Hepatocyte (in vitro differentiated cells): ENCODE data around the gene GRAMD1C. TPM values are rescaled to one million over a fixed set of nuclear protein-coding genes. Genes with fewer than 3 reads are reported as not detected.

ENCODE experiments used
- DNase-seq: peaks from one replicate; pipeline ENCODE4 v3.0.0-alpha.2; 2016; ENCODE audit warnings: low spot score
- H2AFZ ChIP-seq: fragments of 200-600 bp; sonication (generic); 2 replicates; pipeline ENCODE4 v1.6.0; 2016; ENCODE audit warnings: antibody characterized with exemption, mild to moderate bottlenecking
- H3K27ac ChIP-seq: fragments of 200-600 bp; sonication (generic); 2 replicates; pipeline ENCODE4 v1.5.1; 2016; ENCODE audit warnings: mild to moderate bottlenecking
- H3K27me3 ChIP-seq: fragments of 200-600 bp; sonication (generic); 2 replicates; pipeline ENCODE4 v1.6.1; 2016
- H3K36me3 ChIP-seq: fragments of 200-600 bp; sonication (generic); replicated peaks from 2 replicates; pipeline ENCODE4 v1.5.1; 2016; ENCODE audit warnings: low read depth; ENCODE audit not compliant: insufficient read depth
- H3K4me1 ChIP-seq: fragments of 200-600 bp; sonication (generic); 2 replicates; pipeline ENCODE4 v1.5.1; 2016; ENCODE audit warnings: mild to moderate bottlenecking, moderate library complexity; ENCODE audit not compliant: insufficient read depth
- H3K4me2 ChIP-seq: fragments of 200-600 bp; sonication (generic); 2 replicates; pipeline ENCODE4 v1.6.0; 2016
- H3K4me3 ChIP-seq: fragments of 200-600 bp; sonication (generic); 2 replicates; pipeline ENCODE4 v1.5.1; 2016; ENCODE audit warnings: mild to moderate bottlenecking
- H3K79me2 ChIP-seq: fragments of 200-600 bp; sonication (generic); 2 replicates; pipeline ENCODE4 v1.6.0; 2017; ENCODE audit warnings: mild to moderate bottlenecking
- H3K9me2 ChIP-seq: fragments of 200-600 bp; sonication (generic); replicated peaks from 2 replicates; pipeline ENCODE4 v1.6.0; 2017; ENCODE audit warnings: mild to moderate bottlenecking; ENCODE audit not compliant: insufficient read depth
- H3K9me3 ChIP-seq: fragments of 200-600 bp; sonication (generic); 2 replicates; pipeline ENCODE4 v1.5.1; 2016; ENCODE audit warnings: low read depth, mild to moderate bottlenecking
- H4K20me1 ChIP-seq: fragments of 200-600 bp; sonication (generic); 2 replicates; pipeline ENCODE4 v1.6.0; 2016; ENCODE audit warnings: mild to moderate bottlenecking; ENCODE audit not compliant: insufficient read depth, poor library complexity, severe bottlenecking
- CTCF ChIP-seq: fragments of 200-600 bp; sonication (generic); IDR thresholded peaks from 2 replicates; pipeline ENCODE4 v1.5.1; 2016; ENCODE audit warnings: antibody characterized with exemption, mild to moderate bottlenecking; ENCODE audit not compliant: poor library complexity
- EZH2 ChIP-seq: fragments of 200-600 bp; sonication (generic); IDR thresholded peaks from 2 replicates; pipeline ENCODE4 v1.6.1; 2016; ENCODE audit warnings: antibody characterized with exemption, mild to moderate bottlenecking, borderline replicate concordance
- EZH2phosphoT487 ChIP-seq: fragments of 200-600 bp; sonication (generic); IDR thresholded peaks from one replicate; pipeline ENCODE4 v1.6.1; 2018; ENCODE audit warnings: antibody characterized with exemption, mild to moderate bottlenecking, low read depth, moderate library complexity; ENCODE audit not compliant: unreplicated experiment, severe bottlenecking
- WGBS: methylation state at CpG from one replicate; pipeline ENCODE4 v1.1.6; 2016; ENCODE audit warnings: low lambda C conversion rate; ENCODE audit errors: missing lambda C conversion rate; 5-methylcytosine and 5-hydroxymethylcytosine counted together
- polyA plus RNA-seq: library from polyadenylated mRNA; unstranded; fragments of >200 nt; fragmentation: Nextera tagmentation; extraction: Ambion mirVana; gene quantifications from 2 replicates; pipeline ENCODE4 v1.2.1, GENCODE V29; 2016
- total RNA-seq: library from RNA; depleted of rRNA; stranded (reverse); fragments of >200 nt; gene quantifications from 2 replicates; pipeline ENCODE4 v1.2.3, GENCODE V29; 2014

GRAMD1C gene
- total and polyA plus RNA-seq, 2 experiments from 2014 or later = 0.97 to 2.8 TPM

GRCh38 chr3:113946831-113947230 is 108.2 kb downstream of the GRAMD1C start:
- H2AFZ ChIP-seq = peak overlapping the region; percentile 93
- H3K9me3 ChIP-seq = no peaks in the 10 kb centered on the region
- no peaks in the 10 kb centered on the region for H4K20me1 ChIP-seq
- H3K27ac ChIP-seq = peak overlapping the region; percentile 62
- WGBS = 66% methylated on average over 7 of the region's 7 CpGs
- no peak for DNase-seq
- peaks cover 3% of the 10 kb centered on the region for H3K27me3 ChIP-seq
- TF ChIP-seq EZH2 = no peak
- TF ChIP-seq CTCF = no peak
- TF ChIP-seq EZH2phosphoT487 = no peak
- no peaks in the 10 kb centered on the region for H3K79me2 ChIP-seq
- H3K9me2 ChIP-seq = no peaks in the 10 kb centered on the region
- H3K36me3 ChIP-seq = no peaks in the 10 kb centered on the region
- peak overlapping the region; percentile 87 for H3K4me3 ChIP-seq
- H3K4me1 ChIP-seq = no peaks in the 10 kb centered on the region
- peak overlapping the region; percentile 99 for H3K4me2 ChIP-seq

- DNase-seq = peak; percentile 87
- Histone ChIP-seq H3K27me3 (peaks cover 3% of the 10 kb centered on the region), H3K4me1 (no peaks in the 10 kb centered on the region), H3K79me2 (no peaks in the 10 kb centered on the region), H3K4me2 (peak within 1 kb of the TSS; percentile 99), H4K20me1 (no peaks in the 10 kb centered on the region), H3K9me3 (no peaks in the 10 kb centered on the region), H3K4me3 (peak within 1 kb of the TSS; percentile 87), H2AFZ (peak within 1 kb of the TSS; percentile 93), H3K9me2 (no peaks in the 10 kb centered on the region), H3K36me3 (no peaks in the 10 kb centered on the region), H3K27ac (peak within 1 kb of the TSS; percentile 62)
- TF ChIP-seq EZH2phosphoT487 = no peak
- no peak for TF ChIP-seq EZH2
- TF ChIP-seq CTCF = no peak
- 0% methylated on average over 28 of the region's 80 CpGs for WGBS
Measured at GRCh38 chr3:113947372-113948014, 108.9 kb downstream of the GRAMD1C start, which contains the start of gene ZDHHC23. Gene ZDHHC23, plus strand, starts transcription at chr3:113948013. Its CDS starts 790 bp downstream, at chr3:113948803.

- Histone ChIP-seq H2AFZ (peak overlapping the region; percentile 90), H3K4me1 (no peaks in the 10 kb centered on the region), H3K4me3 (peak overlapping the region; percentile 79), H3K36me3 (no peaks in the 10 kb centered on the region), H3K9me2 (no peaks in the 10 kb centered on the region), H3K4me2 (peak overlapping the region; percentile 99), H3K9me3 (no peaks in the 10 kb centered on the region), H4K20me1 (no peaks in the 10 kb centered on the region), H3K27me3 (peaks cover 3% of the 10 kb centered on the region), H3K27ac (peak overlapping the region; percentile 60), H3K79me2 (no peaks in the 10 kb centered on the region)
- peak; percentile 63 for DNase-seq
- TF ChIP-seq CTCF (no peak), EZH2 (no peak), EZH2phosphoT487 (no peak)
- 4% methylated on average over 46 of the region's 65 CpGs for WGBS
Measured at GRCh38 chr3:113948015-113948917, 109.7 kb downstream of the GRAMD1C start.
